NCI-H82 treated with DMSO at 0.1 percent for 48 hours (cell line): Measurements from ENCODE around the gene WWOX.
A peak's percentile ranks its signal among the peaks of the same experiment; 100 is the strongest.

Experiments used
- DNase-seq: peaks from one replicate; lab custom pipeline; 2025; ENCODE audit not compliant: unreplicated experiment; lab: John Stamatoyannopoulos, UW

WWOX gene

GRCh38 chr16:78386557-78387324 lies 287.3 kb downstream of the WWOX start:
- no peak for DNase-seq

- DNase-seq = no peak
Observed at GRCh38 chr16:78389009-78389498, 289.6 kb downstream of the WWOX start.

- DNase-seq = peak; percentile 70
Observed at GRCh38 chr16:78390092-78390491, 290.6 kb downstream of the WWOX start.

- no peak for DNase-seq
Observed at GRCh38 chr16:78390508-78391324, 291.3 kb downstream of the WWOX start.

GRCh38 chr16:78392585-78393195 lies 293.2 kb downstream of the WWOX start:
- no peak for DNase-seq

- no peak for DNase-seq
Observed at GRCh38 chr16:78395035-78395434, 295.6 kb downstream of the WWOX start.

- DNase-seq = no peak
Observed at GRCh38 chr16:78396046-78396445, 296.6 kb downstream of the WWOX start.

- no peak for DNase-seq
Observed at GRCh38 chr16:78396673-78397072, 297.2 kb downstream of the WWOX start.

- DNase-seq = no peak
Observed at GRCh38 chr16:78399384-78399783, 299.9 kb downstream of the WWOX start.

- DNase-seq = no peak
Observed at GRCh38 chr16:78402833-78403232, 303.4 kb downstream of the WWOX start.

- no peak for DNase-seq
Observed at GRCh38 chr16:78405040-78405439, 305.6 kb downstream of the WWOX start.

GRCh38 chr16:78405833-78406232 lies 306.4 kb downstream of the WWOX start:
- no peak for DNase-seq

- DNase-seq = no peak
Observed at GRCh38 chr16:78407191-78407590, 307.7 kb downstream of the WWOX start.

- DNase-seq = no peak
Observed at GRCh38 chr16:78413651-78414050, 314.2 kb downstream of the WWOX start.

- no peak for DNase-seq
Observed at GRCh38 chr16:78415013-78415412, 315.6 kb downstream of the WWOX start.

- no peak for DNase-seq
Observed at GRCh38 chr16:78415669-78416068, 316.2 kb downstream of the WWOX start.

GRCh38 chr16:78416400-78416799 lies 316.9 kb downstream of the WWOX start:
- no peak for DNase-seq

GRCh38 chr16:78421181-78421708 lies 321.8 kb downstream of the WWOX start:
- peak; percentile 91 for DNase-seq

GRCh38 chr16:78425281-78425680 lies 325.8 kb downstream of the WWOX start:
- no peak for DNase-seq

- peak; percentile 5 for DNase-seq
Observed at GRCh38 chr16:78425891-78426510, 326.5 kb downstream of the WWOX start.

- no peak for DNase-seq
Observed at GRCh38 chr16:78428193-78428592, 328.7 kb downstream of the WWOX start.
